Stimulated activated CD8-positive, alpha-beta memory T cell treated with anti-CD3 and anti-CD28 coated beads, Interleukin-15, amount 100 ng/mL, for 4 hours (primary cell): ENCODE results near the gene TUBB2B.
A peak's percentile ranks its signal among the peaks of the same experiment; 100 is the strongest.
"Not testable (repeated sequence)": the region's sequence is repeated elsewhere in the genome, so short reads cannot be mapped to it uniquely, and the experiment has no call there.

Source experiments
- DNase-seq, 2 donors: peaks; one replicate each; pipeline ENCODE4 v3.0.0-alpha.2; 2020; ENCODE audit warnings: low read depth in 2 of 2

Gene TUBB2B

DNA sequence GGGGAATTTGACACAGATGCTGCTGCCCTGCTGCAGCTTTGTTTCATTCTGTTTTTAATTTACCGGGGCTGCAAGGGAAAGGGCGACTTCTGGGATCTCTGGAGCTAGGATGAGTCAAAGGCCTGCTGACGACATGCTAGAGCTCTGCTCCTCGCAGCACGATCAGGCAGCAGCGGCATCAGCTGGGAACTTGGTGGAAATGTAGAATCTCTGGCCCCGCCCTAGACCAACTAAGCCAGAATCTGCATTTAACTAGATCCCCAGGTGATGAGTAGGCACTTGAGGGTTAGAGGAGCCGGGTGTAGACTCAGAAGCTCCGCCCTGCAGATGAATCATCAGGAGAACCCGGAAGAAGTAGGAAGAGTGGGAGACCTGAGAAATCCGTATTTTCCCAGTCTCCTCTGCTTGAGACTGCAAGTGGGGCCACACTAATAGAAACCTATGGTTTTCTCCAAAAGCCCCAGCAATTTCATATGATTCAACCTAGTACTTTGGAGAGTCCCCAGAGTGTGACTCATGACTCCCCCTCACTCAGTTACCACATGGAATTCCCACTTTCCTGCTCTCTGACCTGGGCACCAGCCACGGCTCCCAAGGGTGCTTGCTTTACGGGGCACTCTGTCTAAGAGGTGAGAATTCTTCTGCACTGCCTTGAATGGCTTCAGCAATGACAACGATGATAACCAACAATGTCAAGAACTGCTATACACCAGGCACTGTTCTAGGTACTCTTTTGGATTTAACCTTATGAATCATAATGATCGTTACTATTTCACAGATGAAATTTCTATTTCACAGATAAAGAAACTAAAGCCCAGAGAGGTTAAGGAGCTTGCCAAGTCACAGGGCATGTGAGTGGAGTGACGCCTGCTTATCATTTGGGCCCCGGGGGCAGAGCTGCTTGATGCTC is 18.1 kb downstream of the TUBB2B start:
- peak in 1 of 2 donors; percentile 33 for DNase-seq

- DNase-seq, result no peak
Measured at GRCh38 chr6:3208775-3209113, 18.7 kb downstream of the TUBB2B start.

GRCh38 chr6:3208098-3208774 is 19.2 kb downstream of the TUBB2B start:
- DNase-seq, result no peak

GRCh38 chr6:3206339-3207015 is 21.0 kb downstream of the TUBB2B start:
- no peak for DNase-seq

- DNase-seq, result no peak
Measured at GRCh38 chr6:3205913-3206312, 21.5 kb downstream of the TUBB2B start.

DNA sequence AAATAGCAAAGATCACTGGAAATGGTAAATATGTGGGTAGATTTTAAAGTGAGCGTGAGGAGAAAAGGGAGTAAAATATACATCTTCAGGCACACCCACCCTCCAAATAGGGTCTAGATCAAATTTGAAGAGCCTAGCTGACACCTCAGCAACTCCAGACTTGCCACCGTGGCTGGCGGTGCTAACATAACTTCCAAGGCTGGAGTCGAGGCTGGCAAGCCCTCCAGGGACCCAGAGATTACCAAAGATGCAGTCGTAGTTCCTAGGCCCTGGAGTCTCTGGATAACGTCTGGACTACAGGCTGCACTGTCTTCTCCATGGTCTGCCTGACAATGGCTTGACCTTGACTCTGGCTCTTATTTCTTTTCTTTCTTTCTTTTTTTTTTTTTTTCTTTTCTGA is 22.5 kb downstream of the TUBB2B start:
- no peak for DNase-seq

- no peak for DNase-seq
Measured at GRCh38 chr6:3202999-3203696, 24.3 kb downstream of the TUBB2B start.

DNA sequence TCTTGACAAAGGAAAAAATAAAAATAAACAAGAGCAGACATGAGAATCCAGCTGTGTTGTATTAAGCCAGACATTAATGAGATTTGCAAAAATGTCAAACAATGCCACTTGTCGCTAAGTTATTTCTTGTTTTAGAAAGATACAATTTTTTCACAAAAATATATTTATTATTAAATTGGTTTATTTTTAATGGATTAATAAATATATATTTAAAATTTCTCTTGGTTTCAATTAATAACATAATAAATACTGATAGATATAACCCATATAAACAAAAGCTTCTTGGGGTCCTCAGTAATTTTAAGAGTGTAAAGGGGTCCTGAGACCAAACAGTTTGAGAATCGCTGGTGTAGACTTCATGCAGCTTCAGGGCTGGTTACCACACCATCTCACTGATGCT is 26.1 kb downstream of the TUBB2B start:
- DNase-seq, result no peak

DNA sequence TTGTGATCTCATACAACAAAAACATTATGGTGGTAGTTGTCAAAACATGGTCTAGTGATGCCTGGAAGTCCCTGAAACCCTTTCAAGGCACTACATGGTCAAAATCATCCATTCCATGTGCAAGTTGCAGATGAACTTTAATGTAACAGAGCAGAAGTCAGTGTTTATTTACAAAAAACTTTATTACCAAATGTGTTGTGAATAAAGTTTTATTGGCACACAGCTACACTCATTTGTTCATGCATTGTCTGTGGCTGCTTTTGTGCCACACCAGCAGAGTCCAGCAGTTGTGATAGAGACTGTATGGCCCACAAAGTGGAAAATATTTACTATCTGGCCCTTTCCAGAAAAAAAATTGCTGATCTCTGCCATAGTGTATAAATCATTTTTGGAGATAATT is 26.8 kb downstream of the TUBB2B start:
- DNase-seq, result no peak

DNA sequence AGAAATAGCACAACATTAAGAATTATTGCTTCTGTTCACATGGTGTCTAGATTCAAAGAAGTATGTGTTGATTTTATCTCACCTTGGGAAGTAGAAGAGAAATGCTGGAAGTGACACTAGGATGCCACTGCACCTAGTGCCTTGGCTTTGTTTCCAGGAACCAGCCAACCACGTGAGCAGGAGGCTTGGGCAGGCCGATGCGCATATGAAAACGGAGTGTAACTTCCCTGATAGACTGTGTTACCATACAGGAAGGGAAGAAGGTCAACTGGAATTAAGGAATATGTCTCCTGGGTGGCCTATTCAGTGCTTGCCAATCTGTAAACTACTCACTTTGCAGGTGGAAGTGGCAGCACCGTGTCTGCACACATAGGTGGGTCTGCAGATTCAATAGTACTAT is 28.1 kb downstream of the TUBB2B start:
- no peak for DNase-seq

DNA sequence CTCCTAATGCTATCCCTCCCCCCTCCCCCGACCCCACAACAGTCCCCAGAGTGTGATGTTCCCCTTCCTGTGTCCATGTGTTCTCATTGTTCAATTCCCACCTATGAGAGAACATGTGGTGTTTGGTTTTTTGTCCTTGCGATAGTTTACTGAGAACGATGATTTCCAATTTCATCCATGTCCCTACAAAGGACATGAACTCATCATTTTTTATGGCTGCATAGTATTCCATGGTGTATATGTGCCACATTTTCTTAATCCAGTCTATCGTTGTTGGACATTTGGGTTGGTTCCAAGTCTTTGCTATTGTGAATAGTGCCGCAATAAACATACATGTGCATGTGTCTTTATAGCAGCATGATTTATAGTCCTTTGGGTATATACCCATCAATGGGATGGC is 29.7 kb downstream of the TUBB2B start:
- DNase-seq, result not testable (repeated sequence)

GRCh38 chr6:3196770-3197169 is 30.7 kb downstream of the TUBB2B start:
- no peak for DNase-seq

- no peak for DNase-seq
Measured at GRCh38 chr6:3195695-3196497, 31.6 kb downstream of the TUBB2B start.

DNA sequence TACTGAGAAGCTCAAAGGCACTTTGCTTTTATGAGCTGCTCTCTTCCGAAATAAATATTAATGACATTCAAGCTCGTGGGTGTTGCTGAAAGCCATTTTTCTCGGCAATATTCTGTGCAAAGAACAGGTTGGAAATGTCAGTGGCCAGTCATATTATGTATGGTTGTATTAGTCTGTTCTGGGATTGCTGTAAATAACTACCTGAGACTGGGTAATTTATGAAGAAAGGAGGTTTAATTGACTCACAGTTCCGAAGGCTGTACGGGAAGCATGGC is 32.1 kb downstream of the TUBB2B start:
- no peak for DNase-seq

DNA sequence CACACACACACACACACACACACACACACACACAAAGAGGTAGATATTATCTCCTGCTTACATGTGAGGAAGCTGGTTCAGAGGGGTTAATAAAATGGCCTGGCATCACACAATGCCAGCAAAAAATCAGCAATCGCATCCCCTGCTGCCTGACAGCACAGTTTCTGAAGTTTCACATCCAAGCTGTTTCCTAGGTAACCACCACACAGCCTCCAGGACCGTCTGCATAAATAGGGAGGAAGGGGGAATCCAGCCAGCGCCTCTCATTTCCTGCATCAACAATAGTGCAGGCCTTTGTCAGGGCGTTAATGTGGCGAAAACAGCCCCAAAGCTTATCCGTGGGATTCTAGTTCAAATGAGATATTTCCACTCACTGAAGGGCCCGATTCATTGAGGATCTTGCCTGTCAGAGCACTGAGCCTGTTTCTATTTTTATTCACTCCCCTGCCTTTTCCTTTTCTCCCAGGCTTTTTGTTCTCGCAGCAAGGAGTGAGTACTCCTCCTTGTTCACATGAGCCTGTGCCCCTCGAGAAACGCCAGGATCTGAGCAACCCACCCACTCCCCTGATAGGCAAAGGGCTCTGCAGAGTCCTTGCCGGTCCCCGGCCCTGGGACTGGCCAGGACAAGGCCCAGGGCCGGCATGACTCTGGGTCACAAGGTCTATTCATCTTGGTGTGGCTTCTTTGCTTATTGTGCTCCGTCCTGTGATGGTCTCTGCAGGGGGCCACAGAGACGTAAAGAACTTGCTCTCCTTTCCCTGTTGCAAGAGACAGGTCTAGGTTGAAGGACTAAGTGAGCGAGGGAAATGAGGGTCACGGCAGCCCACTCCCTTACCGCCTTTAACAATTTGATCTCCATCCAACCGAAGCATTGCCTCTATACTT is 32.7 kb downstream of the TUBB2B start:
- DNase-seq, result no peak

DNA sequence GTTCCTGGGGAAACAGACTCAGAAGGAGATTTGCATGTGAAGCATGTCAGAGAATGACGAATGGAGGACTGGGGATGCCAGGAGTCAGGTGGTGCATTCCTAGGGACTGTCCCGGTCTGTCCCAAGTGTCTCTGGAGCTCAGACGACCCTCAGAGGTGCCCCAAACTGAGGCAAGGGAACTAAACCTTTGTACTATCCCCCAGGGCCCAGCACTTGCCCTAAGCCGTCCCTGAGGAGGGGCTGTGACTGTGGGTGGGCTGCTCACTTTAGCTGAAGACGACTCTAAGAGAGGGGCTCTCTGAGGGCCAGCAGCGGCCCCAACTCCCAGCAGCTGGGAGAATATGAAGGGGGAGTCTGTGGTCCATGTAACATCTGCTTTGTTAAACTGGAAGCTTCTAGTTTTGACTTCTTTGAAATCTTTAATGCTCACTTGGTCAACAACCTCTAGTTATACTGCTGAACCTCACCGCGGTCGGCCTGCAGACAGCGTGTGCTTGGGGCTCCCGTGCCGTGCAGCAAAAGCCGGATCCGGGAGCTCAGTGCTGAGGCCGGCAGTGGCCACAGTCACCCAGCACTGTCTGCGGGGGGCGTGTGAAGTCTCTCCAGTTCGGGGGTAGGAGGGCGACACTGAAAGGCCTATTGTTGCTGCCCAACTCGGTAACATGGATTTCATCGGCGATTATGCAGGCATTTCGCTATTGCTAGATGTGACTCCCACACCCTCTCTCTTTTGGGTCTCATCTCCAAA is 34.2 kb downstream of the TUBB2B start:
- DNase-seq, result no peak

DNA sequence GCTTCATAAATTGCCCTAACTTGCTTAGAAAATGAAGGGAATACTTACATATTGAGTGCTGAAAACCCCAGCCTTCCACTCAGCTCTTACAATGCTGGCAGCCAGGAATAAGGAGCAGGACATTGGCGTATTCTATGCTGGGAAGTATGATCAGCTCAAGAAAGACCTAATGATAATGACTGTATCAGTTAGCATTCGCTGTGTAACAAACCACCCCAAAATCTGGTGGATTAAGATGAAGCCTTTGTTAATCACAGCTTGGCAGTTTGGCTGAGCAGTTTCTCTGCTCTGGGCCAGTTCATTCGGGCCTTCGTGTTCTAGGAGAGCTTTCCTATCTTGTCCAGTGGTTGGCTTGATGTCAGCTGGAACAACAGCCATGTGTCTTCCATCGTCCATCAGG is 36.7 kb downstream of the TUBB2B start:
- no peak for DNase-seq

DNA sequence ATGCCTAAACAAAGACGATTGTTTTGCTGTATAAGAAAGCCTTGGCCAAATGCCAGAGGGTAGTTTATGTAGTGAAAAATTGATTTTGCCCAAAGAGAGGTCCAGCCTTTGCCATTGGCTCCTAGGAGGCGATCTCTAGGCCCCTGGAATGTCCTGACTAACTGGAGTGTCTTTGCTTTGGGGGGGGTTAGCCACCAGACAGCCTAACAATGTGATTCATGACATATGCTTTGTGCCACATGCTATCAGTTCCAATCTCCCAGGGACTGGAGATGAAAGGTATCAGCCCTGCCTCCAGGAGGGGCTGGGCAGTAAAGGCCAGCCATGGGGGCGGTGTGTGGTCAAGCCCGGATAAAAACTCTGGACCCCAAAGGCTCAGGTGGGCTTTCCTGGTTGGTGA is 37.4 kb downstream of the TUBB2B start:
- DNase-seq, result no peak

- DNase-seq, result not testable (repeated sequence)
Measured at GRCh38 chr6:3189192-3189591, 38.3 kb downstream of the TUBB2B start.

GRCh38 chr6:3188262-3188661 is 39.2 kb downstream of the TUBB2B start:
- DNase-seq, result no peak
